GM12878 (cell line): ENCODE results near the gene CFAP65. TPM values are rescaled to one million over a fixed set of nuclear protein-coding genes. Genes with fewer than 3 reads are reported as not detected.

Source experiments
- ATAC-seq: fragments of 200-7000 bp; cut with Tn5 transposase; 3 replicates; pipeline ENCODE4 v1.9.1; 2020; ENCODE audit warnings: mild to moderate bottlenecking, moderate library complexity
- BruUV-seq: library from RNA; stranded (reverse); fragments of 400-500 nt; replicated peaks from 2 replicates; lab custom pipeline; 2021; lab: Mats Ljungman, UMichigan
- CTCF ChIA-PET: fragments of 300-600 bp; sonication (Branson Sonifier 250); formaldehyde crosslinking; extraction: SDS; loops from one replicate; lab custom pipeline; 2021; ENCODE audit warnings: inconsistent platforms; lab: Yijun Ruan, JAX
- POLR2A ChIA-PET: fragments of 350-600 bp; formaldehyde crosslinking; extraction: SDS; loops from one replicate; lab custom pipeline; 2021; ENCODE audit warnings: inconsistent platforms; lab: Charles Lee
- RAD21 ChIA-PET: fragments of 300-600 bp; sonication (Branson Sonifier 250); formaldehyde crosslinking; loops from one replicate; lab custom pipeline; 2023; ENCODE audit warnings: antibody characterized with exemption; ENCODE audit not compliant: unreplicated experiment; lab: Charles Lee
- SMC1A ChIA-PET: fragments of 300-600 bp; sonication (Branson Sonifier 250); formaldehyde crosslinking; loops from one replicate; lab custom pipeline; 2023; ENCODE audit not compliant: unreplicated experiment, uncharacterized antibody; lab: Charles Lee
- DNase-seq: peaks from one replicate; pipeline ENCODE4 v3.0.0-alpha.2; 2011; ENCODE audit warnings: low read depth, low spot score
- FAIRE-seq: peaks from 3 replicates; lab custom pipeline; 2011; peaks lifted over from hg19 to GRCh38; lab: Jason Lieb, UNC
- H2AFZ ChIP-seq: 2 replicates; pipeline ENCODE4 v1.6.0; 2011; ENCODE audit warnings: low read depth, low read length, control low read depth; ENCODE audit not compliant: control insufficient read depth
- H3K27ac ChIP-seq: 2 replicates; pipeline ENCODE4 v1.5.1; 2011; ENCODE audit warnings: control low read depth; ENCODE audit not compliant: control insufficient read depth, insufficient read depth
- H3K27me3 ChIP-seq, 2 experiments: replicated peaks in 1 of 2; 2 replicates each; pipeline versions ENCODE4 v1.6.0 to v1.6.1; 2011; ENCODE audit warnings: low read length in 1 of 2; ENCODE audit not compliant: control insufficient read depth in 2 of 2, insufficient read depth in 2 of 2
- H3K36me3 ChIP-seq, 2 experiments: 2 replicates each; pipeline ENCODE4 v1.5.1; 2011; ENCODE audit warnings: low read length in 1 of 2; ENCODE audit not compliant: control insufficient read depth in 2 of 2, insufficient read depth in 2 of 2
- H3K4me1 ChIP-seq: 2 replicates; pipeline ENCODE4 v1.6.1; 2011; ENCODE audit warnings: mild to moderate bottlenecking, low read length, moderate library complexity, mixed read lengths; ENCODE audit not compliant: control insufficient read depth, insufficient read depth
- H3K4me2 ChIP-seq: 2 replicates; pipeline ENCODE4 v1.6.0; 2011; ENCODE audit warnings: control low read depth; ENCODE audit not compliant: control insufficient read depth, insufficient read depth
- H3K4me3 ChIP-seq: fragments of 200-600 bp; sonication (generic); 2 replicates; pipeline ENCODE4 v1.5.1; 2016
- H3K79me2 ChIP-seq: 2 replicates; pipeline ENCODE4 v1.6.0; 2011; ENCODE audit warnings: low read length; ENCODE audit not compliant: control insufficient read depth, insufficient read depth
- H3K9ac ChIP-seq: 2 replicates; pipeline ENCODE4 v1.8.0; 2011; ENCODE audit warnings: low read length, control low read depth, mixed read lengths; ENCODE audit not compliant: control insufficient read depth, insufficient read depth
- H3K9me3 ChIP-seq: replicated peaks from 3 replicates; pipeline ENCODE4 v1.5.1; 2011; ENCODE audit warnings: mild to moderate bottlenecking, low read length; ENCODE audit not compliant: control insufficient read depth, insufficient read depth
- H4K20me1 ChIP-seq: 2 replicates; pipeline ENCODE4 v1.6.0; 2011; ENCODE audit not compliant: control insufficient read depth, insufficient read depth
- ATF3 ChIP-seq: IDR thresholded peaks from 2 replicates; pipeline ENCODE4 v1.6.1; 2011; ENCODE audit warnings: low read depth, mild to moderate bottlenecking, low read length, moderate library complexity, borderline replicate concordance; ENCODE audit errors: extremely low read depth
- CEBPB ChIP-seq, 2 experiments: fragments of 150-350 bp in 1 of 2; IDR thresholded peaks; 2 replicates each; pipeline ENCODE4 v1.6.1; 2012 to 2014; ENCODE audit warnings: low read depth in 2 of 2, low read length in 2 of 2, borderline replicate concordance in 1 of 2, inconsistent platforms in 1 of 2
- CREM ChIP-seq: IDR thresholded peaks from 2 replicates; pipeline ENCODE4 v1.6.1; 2014; ENCODE audit warnings: antibody characterized with exemption, low read depth
- ELK1 ChIP-seq: IDR thresholded peaks from 2 replicates; pipeline ENCODE4 v1.6.1; 2012; ENCODE audit warnings: low read depth, low read length, improper control_type of control experiment
- EZH2 ChIP-seq: IDR thresholded peaks from 2 replicates; pipeline ENCODE4 v1.6.1; 2012; ENCODE audit warnings: low read depth, mild to moderate bottlenecking, control low read depth, inconsistent platforms, low read length, borderline replicate concordance; ENCODE audit not compliant: control insufficient read depth
- KAT2A ChIP-seq: conservative IDR thresholded peaks from 2 replicates; pipeline ENCODE4 v1.6.1; 2011; ENCODE audit warnings: low read depth, low read length; ENCODE audit not compliant: control insufficient read depth
- MLLT1 ChIP-seq: fragments of 450-650 bp; IDR thresholded peaks from 2 replicates; pipeline ENCODE4 v1.6.1; 2016; ENCODE audit warnings: mild to moderate bottlenecking
- POLR2AphosphoS2 ChIP-seq: IDR thresholded peaks from 2 replicates; pipeline ENCODE4 v1.6.1; 2011; ENCODE audit warnings: low read depth, mild to moderate bottlenecking, low read length, improper control_type of control experiment, moderate library complexity
- WRNIP1 ChIP-seq: IDR thresholded peaks from 2 replicates; pipeline ENCODE4 v1.6.1; 2011; ENCODE audit warnings: low read depth, low read length, improper control_type of control experiment, borderline replicate concordance
- ZBTB11 ChIP-seq: fragments of 450-650 bp; formaldehyde crosslinking; IDR thresholded peaks from 2 replicates; pipeline ENCODE4 v1.5.0; 2022; ENCODE audit warnings: mild to moderate bottlenecking, missing genetic modification characterization
- ZBTB4 ChIP-seq: fragments of 450-650 bp; formaldehyde crosslinking; IDR thresholded peaks from 2 replicates; pipeline ENCODE4 v1.4.0; 2022; ENCODE audit warnings: mild to moderate bottlenecking, moderate library complexity
- WGBS: methylation state at CpG from one replicate; pipeline ENCODE4 v1.1.6; 2016; ENCODE audit warnings: low lambda C conversion rate; ENCODE audit not compliant: insufficient replicate concordance, insufficient coverage; ENCODE audit errors: missing lambda C conversion rate; 5-methylcytosine and 5-hydroxymethylcytosine counted together
- in situ Hi-C: fragments of 300-500 bp; cut with MboI; formaldehyde crosslinking; loops from 9 replicates; pipeline ENCODE4 v1.14.3; 2018; ENCODE audit warnings: mixed read lengths
- intact Hi-C: fragments of 100-400 bp; cut with micrococcal nuclease; formaldehyde crosslinking; loops from one replicate; pipeline ENCODE4 v1.14.2; 2022; ENCODE audit not compliant: unreplicated experiment
- polyA plus RNA-seq, 11 experiments: library from polyadenylated mRNA; depleted of rRNA in 4 of 11; unstranded in 6 of 11; stranded (reverse) in 5 of 11; fragments of >200 nt; fragmentation: Nextera tagmentation in 4 of 11; fragmentation: Illumina TruSeq in 1 of 11; extraction: Ambion mirVana in 4 of 11; extraction: Trizol in 1 of 11; gene quantifications; 1 replicate in 1 of 11; 2 replicates in 10 of 11; pipeline versions ENCODE4 v1.2.1 to v1.2.3, GENCODE V29; 2011 to 2016; ENCODE audit warnings: inconsistent platforms in 2 of 11, missing spikeins in 2 of 11, low read depth in 1 of 11
- total RNA-seq, 4 experiments: library from RNA; depleted of rRNA in 3 of 4; stranded (reverse); fragments of >200 nt in 3 of 4; fragmentation: Illumina TruSeq in 1 of 4; extraction: Trizol in 1 of 4; gene quantifications; 2 replicates each; pipeline versions ENCODE4 v1.2.1 to v1.2.3, GENCODE V29; 2013 to 2021

Gene CFAP65
- total and polyA plus RNA-seq, 10 of the 15 experiments (the other 5 are each of a cell fraction or from before 2014, with no cell fraction given), result not detected

- TF ChIP-seq ZBTB11, result no peak
These were observed 24.2 kb upstream of the CFAP65 start (continued) for GRCh38 chr2:219065484-219065883.

GRCh38 chr2:219062081-219062480 is 20.8 kb upstream of the CFAP65 start:
- ChIA-PET RAD21 (interaction anchor here (1.0 to 2.3 kb wide), 3 partner anchors 10 to 93 kb away, joined by 3 to 6 read pairs (median 4); no protein-coding TSS in a partner anchor), POLR2A (interaction anchor here (0.6 kb wide), 1 partner anchor 227 kb away, joined by 3 read pairs; no protein-coding TSS in a partner anchor)
- WGBS, result 74% methylated on average over 6 of the region's 6 CpGs
- TF ChIP-seq CEBPB (IDR thresholded peaks at IDR 0.05; ENCODE audit: borderline replicate concordance in 1 of 2, low read depth in 2 of 2, low read length in 2 of 2), result no peak
- no peak for TF ChIP-seq ZBTB4 (CRISPR knock-in tag)
- no peak for TF ChIP-seq WRNIP1
- no peak for TF ChIP-seq CREM
- no peak for TF ChIP-seq ELK1
- no peak for TF ChIP-seq POLR2AphosphoS2
- no peak for TF ChIP-seq KAT2A
- no peak for TF ChIP-seq ATF3
- no peak for TF ChIP-seq MLLT1
- no peak for TF ChIP-seq EZH2

More at GRCh38 chr2:219062081-219062480, 20.8 kb upstream of the CFAP65 start:
- no peak overlapping the region for H3K4me3 ChIP-seq
- H3K79me2 ChIP-seq, result no peaks in the 10 kb centered on the region
- ChIA-PET CTCF (interaction anchor here (0.9 to 3.3 kb wide), 5 partner anchors 11 to 59 kb away, joined by 3 to 30 read pairs (median 7); no protein-coding TSS in a partner anchor), SMC1A (interaction anchor here (1.2 to 3.7 kb wide), 4 partner anchors 12 to 93 kb away, joined by 3 to 14 read pairs (median 8); no protein-coding TSS in a partner anchor)
- FAIRE-seq (no peak), ATAC-seq (no peak), DNase-seq (no peak)
- H3K4me2 ChIP-seq, result no peak overlapping the region
- in situ Hi-C loops, result loop anchor here (5.0 kb wide), 1 partner anchor 55 kb away; no protein-coding TSS in a partner anchor
- BruUV-seq, result no TSS peak
- H3K27ac ChIP-seq, result no peak overlapping the region
- no peaks in the 10 kb centered on the region for H3K36me3 ChIP-seq
- no peaks in the 10 kb centered on the region for H4K20me1 ChIP-seq
- no peaks in the 10 kb centered on the region for H3K9me3 ChIP-seq
- intact Hi-C loops, result loop anchor here (5.0 kb wide), 1 partner anchor 40 kb away; no protein-coding TSS in a partner anchor
- peaks cover 23 to 26% of the 10 kb centered on the region in 2 experiments for H3K27me3 ChIP-seq
- H3K9ac ChIP-seq, result no peak overlapping the region
- no peak overlapping the region for H2AFZ ChIP-seq
- no peaks in the 10 kb centered on the region for H3K4me1 ChIP-seq
